HG03108 (cell line): ENCODE data around the gene LRRIQ4.

ENCODE experiments used
- ATAC-seq: cut with Tn5 transposase; IDR thresholded peaks from one replicate; pipeline ENCODE4 v1.9.1; 2021; ENCODE audit warnings: moderate library complexity; ENCODE audit not compliant: unreplicated experiment

Gene LRRIQ4

GRCh38 chr3:169809230-169809795 lies 3.4 kb upstream of the LRRIQ4 start:
- ATAC-seq, result no peak

- ATAC-seq, result peak; percentile 5
Observed at GRCh38 chr3:169811631-169812331, 889 bp upstream of the LRRIQ4 start.

- no peak for ATAC-seq
Observed at GRCh38 chr3:169813278-169813677, 608 bp downstream of the LRRIQ4 start.

GRCh38 chr3:169813757-169814517 lies 1.3 kb downstream of the LRRIQ4 start:
- ATAC-seq, result peak; percentile 73

GRCh38 chr3:169815590-169816150 lies 3.0 kb downstream of the LRRIQ4 start:
- ATAC-seq, result no peak

- no peak for ATAC-seq
Observed at GRCh38 chr3:169818316-169818715, 5.6 kb downstream of the LRRIQ4 start.

- ATAC-seq, result no peak
Observed at GRCh38 chr3:169822091-169822490, 9.4 kb downstream of the LRRIQ4 start.

- ATAC-seq, result no peak
Observed at GRCh38 chr3:169822540-169822939, 9.9 kb downstream of the LRRIQ4 start.

GRCh38 chr3:169822983-169823382 lies 10.3 kb downstream of the LRRIQ4 start:
- no peak for ATAC-seq

GRCh38 chr3:169825316-169825715 lies 12.6 kb downstream of the LRRIQ4 start:
- ATAC-seq, result no peak

GRCh38 chr3:169827712-169828111 lies 15.0 kb downstream of the LRRIQ4 start:
- no peak for ATAC-seq

- peak; percentile 11 for ATAC-seq
Observed at GRCh38 chr3:169835533-169835932, 22.9 kb downstream of the LRRIQ4 start.

GRCh38 chr3:169836078-169836941 lies 23.6 kb downstream of the LRRIQ4 start:
- peak; percentile 88 for ATAC-seq

- no peak for ATAC-seq
Observed at GRCh38 chr3:169836942-169837275, 24.2 kb downstream of the LRRIQ4 start.

GRCh38 chr3:169838511-169839030 lies 25.9 kb downstream of the LRRIQ4 start:
- no peak for ATAC-seq

- no peak for ATAC-seq
Observed at GRCh38 chr3:169841171-169841570, 28.5 kb downstream of the LRRIQ4 start.

GRCh38 chr3:169842960-169843359 lies 30.3 kb downstream of the LRRIQ4 start:
- ATAC-seq, result no peak

- peak; percentile 97 for ATAC-seq
Observed at GRCh38 chr3:169846458-169847193, 34.0 kb downstream of the LRRIQ4 start.

- ATAC-seq, result no peak
Observed at GRCh38 chr3:169847896-169848295, 35.2 kb downstream of the LRRIQ4 start.

- no peak for ATAC-seq
Observed at GRCh38 chr3:169848741-169849140, 36.1 kb downstream of the LRRIQ4 start.
